CD4-positive, alpha-beta T cell treated with Interleukin-4 for 4 hours (primary cell): ENCODE data around the gene RAB4B.
"Not testable (repeated sequence)": the region's sequence is repeated elsewhere in the genome, so short reads cannot be mapped to it uniquely, and the experiment has no call there.

Experiments used
- DNase-seq: peaks from one replicate; pipeline ENCODE4 v3.0.0-alpha.2; 2020

The RAB4B gene

DNA sequence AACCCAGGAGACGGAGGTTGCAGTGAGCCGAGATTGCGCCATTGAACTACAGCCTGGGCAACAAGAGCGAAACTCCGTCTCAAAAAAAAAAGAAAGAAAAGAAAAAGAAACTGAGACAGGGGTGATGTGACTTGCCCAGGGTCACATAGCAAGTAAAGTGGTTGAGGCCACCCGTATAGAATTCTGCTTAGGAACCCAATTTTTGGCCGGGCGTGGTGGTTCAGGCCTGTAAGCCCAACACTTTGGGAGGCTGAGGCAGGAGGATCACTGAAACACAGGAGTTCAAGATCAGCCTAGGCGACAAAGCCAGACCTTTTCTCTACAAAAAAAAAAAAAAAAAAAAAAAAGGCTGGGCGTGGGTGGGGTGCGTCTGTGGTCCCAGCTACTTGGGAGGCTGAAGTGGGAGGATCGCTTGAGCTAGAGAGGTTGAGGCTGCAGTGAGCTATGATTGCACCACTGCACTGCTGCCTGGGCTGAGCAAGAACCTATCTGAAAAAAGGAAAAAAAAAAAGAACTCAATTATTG lies 25.7 kb upstream of the RAB4B start:
- peak; percentile 26 for DNase-seq

DNA sequence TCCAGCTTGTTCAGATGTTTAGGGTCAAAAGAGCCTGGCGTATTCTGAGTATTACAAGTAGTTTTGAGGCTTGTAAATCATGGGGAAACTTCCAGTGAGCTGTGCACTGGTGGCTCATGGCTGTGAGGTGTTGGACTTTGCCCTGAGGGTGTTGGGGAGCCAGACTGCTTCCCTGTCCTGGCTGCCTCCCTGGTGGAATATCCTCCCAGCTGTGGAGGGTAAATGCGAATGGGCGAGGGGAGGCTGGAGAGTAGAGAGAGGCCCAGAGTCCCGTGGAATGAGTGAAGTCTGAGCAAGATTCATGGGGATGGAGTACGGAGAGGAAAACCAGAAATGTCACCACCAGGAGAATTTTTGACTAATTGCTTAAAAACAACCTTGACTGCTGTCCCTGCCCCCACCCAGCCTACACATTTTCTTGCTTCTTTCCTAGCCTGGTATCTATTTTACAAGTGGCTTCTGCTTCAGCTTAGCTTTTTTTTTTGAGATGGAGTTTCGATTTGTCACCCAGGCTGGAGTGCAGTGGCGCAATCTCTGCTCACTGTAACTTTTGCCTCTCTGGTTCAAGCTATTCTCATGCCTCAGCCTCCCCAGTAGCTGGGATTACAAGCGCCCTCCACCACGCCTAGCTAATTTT lies 23.3 kb upstream of the RAB4B start:
- peak; percentile 31 for DNase-seq

DNA sequence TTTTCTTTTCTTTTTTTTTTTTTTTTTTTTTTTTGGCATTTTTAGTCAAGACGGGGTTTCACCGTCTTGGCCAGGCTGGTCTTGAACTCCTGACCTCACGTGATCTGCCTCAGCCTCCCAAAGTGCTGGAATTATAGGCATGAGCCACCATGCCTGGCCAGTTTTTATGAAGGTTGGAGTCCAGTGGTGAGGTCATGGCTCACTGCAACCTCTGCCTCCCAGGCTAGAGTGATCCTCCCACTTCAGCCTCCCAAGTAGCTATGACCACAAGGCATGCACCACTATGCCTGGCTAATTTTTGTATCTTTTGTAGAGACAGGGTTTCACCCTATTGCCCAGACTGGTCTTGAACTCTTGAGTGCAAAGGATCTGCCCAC lies 22.8 kb upstream of the RAB4B start:
- DNase-seq = no peak

DNA sequence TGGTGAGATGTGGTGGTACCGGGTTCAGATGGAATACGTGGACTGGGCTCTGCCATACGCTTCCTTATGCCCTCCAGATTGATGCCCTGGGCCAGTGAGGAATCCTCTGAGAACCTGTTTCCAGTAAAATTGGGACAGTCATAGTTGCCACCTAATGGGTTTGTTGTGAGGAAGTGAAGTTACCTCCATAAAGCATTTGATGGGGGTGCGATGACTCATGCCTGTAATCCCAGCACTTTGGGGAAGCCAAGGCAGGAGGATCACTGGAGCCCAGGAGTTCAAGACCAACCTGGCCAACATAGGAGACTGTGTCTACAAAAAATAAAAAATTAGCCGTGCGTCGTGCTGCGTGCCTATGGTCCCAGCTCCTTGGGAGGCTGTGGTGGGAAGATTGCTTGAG lies 22.3 kb upstream of the RAB4B start:
- DNase-seq = no peak

DNA sequence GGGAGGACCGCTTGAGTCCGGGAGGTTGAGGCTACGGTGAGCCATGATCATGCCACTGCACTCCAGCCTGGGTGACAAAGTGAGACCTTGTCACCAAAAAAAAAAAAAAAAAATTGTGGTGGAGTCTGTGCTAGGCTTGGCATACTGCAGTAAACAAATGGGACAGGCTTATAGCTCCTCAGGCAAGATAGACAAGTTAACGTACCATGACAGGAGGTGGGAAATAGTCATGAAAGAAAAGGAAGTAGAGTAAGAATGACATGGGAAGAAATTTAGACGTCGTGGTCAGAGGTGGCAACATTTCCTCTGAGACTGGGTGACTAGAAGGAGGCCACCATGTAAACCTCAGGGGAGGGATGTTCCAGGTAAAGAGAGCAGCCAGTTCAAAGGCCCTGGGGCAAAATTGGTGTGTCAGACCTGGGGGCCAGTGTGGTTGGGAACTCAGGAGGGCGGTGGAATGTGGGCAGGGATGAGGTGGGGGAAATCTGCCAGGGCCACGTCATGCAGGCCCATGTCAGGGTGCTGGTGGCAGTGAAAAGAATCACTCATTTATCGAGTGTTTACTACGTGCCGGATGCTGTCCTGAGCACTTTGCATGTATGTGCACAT lies 21.4 kb upstream of the RAB4B start:
- peak; percentile 48 for DNase-seq

DNA sequence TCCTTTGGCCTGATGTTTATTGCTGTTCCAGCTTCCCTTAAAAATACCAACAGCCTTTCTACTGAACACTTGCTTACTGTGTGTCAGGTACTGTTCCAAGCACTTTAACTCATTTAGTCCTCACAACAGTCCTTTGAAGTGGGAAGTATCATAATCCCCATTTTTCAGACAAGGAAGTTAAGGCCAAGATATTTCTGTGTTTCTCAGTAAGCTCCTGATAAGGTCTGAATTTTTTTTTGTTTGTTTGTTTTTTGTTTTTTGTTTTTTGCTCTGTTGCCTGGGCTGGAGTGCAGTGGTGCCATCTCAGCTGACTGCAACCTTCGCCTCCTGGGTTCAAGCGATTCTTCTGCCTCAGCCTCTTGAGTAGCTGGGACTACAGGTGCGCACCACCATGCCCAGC lies 19.6 kb upstream of the RAB4B start:
- no peak for DNase-seq

DNA sequence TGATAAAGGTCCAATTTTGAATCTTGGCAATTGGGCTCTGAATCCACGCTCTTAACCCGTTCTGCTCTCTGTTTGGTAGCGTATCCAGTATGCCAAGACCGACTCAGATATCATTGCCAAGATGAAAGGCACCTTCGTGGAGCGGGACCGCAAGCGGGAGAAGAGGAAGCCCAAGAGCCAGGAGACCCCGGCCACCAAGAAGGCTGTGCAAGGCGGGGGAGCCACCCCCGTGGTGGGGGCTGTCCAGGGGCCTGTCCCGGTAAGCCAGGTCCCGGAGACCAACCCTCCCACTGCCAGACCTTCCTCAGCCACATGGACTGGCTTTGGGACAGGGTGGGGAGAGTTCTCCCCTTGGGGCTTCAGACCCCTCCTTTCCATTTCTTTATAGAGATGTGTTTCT lies 18.7 kb upstream of the RAB4B start:
- DNase-seq = no peak

DNA sequence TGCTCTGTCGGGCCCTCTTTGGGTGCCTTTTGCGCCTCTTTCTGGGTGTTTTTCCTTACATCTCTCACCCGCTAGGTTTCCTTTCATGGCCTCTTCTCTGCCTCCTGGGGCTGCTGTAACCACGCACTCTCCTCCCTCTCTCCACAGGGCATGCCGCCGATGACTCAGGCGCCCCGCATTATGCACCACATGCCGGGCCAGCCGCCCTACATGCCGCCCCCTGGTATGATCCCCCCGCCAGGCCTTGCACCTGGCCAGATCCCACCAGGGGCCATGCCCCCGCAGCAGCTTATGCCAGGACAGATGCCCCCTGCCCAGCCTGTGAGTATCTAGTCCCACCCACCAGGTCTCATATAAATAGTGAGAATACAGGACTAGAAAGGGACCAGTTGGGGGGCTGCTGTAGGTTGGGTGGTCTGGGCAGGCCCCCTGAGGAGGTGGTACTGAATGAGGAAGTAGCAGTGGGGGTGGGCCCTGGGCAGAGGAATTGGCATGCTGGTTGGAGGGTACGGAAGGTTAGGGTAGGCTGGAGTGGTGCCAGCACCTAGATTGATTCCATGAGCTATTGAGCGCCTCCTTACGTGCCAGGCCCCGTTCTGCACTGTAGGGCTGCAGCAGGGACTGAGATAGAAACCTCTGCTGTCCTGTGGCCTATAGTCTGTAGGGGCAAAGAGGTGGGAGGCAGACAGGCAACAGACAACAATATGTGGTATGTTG lies 15.1 kb upstream of the RAB4B start:
- DNase-seq = no peak

DNA sequence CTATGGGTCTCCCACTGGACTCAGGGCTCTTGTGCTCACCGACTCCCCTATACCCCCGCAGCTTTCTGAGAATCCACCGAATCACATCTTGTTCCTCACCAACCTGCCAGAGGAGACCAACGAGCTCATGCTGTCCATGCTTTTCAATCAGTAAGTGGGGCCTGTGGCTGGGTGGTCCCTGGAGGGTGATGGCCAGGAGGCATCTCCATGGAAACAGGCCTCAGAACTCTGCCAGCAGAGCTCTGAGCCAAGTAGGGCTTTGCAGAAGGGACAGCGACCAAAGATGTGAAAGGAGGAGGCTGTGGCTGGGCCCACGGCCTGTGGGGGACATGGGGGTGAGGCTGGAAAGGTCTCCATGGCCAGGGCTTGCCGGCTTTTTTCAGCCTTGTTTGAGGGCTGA lies 14.5 kb upstream of the RAB4B start:
- no peak for DNase-seq

DNA sequence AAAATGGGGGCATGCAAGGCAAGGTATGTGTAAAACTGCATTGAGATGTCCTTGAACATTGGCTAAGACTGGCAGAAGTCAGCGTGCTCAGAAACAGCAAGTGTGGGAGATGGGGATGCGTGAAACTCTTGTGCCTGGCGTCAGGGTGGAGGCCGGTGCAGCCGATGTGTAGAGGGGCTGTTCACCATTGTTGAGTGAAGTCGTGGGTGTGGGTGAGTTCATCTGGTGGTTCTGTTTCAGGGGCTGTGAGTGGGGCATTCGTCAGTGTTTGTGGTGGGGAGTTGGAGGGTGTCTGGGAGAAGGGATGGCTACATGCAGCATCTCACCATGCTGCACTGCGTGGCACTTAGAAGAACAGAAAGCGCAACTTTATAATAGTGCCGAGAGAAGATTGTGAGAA lies 14.1 kb upstream of the RAB4B start:
- no peak for DNase-seq

DNA sequence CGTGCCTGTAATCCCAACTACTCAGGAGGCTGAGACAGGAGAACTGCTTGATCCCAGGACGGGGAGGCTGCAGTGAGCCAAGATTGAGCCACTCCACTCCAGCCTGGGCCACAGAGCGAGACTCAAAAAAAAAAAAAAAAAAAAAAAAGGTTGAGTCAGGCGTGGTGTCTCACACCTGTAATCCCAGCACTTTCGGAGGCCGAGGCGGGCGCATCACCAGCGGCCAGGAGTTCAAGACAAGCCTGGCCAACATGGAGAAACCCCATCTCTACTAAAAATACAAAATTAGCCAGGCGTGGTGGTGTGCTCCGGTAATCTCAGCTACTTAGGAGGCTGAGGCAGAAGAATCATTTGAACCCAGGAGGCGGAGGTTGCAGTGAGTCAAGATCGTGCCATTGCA lies 11.7 kb upstream of the RAB4B start:
- DNase-seq = not testable (repeated sequence)

DNA sequence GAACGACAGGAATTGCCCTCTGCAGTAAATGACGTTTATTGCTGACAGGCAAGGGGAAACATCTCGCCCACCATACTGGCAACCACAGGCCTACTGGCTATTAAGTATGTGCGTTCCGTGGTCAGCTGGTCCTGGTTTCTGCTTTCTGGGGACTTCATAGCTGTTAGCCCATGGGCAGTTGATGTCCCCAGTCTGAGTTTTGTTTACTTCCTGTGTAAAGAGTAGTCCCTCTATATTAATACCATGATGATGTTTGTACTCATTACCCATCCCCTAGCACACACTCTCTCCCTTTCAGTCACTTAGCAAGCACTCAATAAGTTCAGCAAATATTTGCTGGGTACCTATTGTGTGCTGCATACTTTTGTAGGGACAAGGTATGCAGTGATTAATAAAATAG lies 9.2 kb upstream of the RAB4B start:
- DNase-seq = no peak

DNA sequence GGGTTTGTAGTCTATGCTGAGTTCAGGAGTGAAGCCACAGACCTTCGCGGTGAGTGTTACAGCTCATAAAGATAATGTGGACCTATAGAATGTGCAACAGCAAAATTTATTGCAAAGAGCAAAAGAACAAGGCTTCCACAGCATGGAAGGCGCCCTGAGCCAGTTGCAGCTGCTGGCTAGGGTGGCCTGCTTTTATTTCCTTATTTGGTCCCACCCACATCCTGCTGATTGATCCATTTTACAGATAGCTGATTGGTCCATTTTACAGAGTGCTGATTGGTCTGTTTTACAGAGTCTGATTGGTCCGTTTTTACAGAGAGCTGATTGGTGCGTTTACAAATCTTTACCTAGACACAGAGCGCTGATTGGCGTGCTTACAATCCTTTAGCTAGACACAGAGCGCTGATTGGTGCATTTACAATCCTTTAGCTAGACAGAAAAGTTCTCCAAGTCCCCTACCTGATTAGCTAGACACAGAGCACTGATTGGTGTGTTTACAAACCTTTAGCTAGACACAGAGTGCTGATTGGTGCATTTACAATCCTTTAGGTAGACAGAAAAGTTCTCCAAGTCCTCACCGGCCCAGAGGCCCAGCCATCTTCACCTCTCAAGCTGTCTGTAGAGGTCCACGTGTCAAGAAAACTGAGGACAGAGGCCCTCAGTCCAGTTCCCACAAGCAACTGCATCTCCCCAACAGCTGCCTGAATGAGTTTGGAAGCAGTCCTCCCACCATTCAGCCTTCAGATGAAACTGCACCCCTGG lies 6.8 kb upstream of the RAB4B start:
- peak; percentile 27 for DNase-seq

DNA sequence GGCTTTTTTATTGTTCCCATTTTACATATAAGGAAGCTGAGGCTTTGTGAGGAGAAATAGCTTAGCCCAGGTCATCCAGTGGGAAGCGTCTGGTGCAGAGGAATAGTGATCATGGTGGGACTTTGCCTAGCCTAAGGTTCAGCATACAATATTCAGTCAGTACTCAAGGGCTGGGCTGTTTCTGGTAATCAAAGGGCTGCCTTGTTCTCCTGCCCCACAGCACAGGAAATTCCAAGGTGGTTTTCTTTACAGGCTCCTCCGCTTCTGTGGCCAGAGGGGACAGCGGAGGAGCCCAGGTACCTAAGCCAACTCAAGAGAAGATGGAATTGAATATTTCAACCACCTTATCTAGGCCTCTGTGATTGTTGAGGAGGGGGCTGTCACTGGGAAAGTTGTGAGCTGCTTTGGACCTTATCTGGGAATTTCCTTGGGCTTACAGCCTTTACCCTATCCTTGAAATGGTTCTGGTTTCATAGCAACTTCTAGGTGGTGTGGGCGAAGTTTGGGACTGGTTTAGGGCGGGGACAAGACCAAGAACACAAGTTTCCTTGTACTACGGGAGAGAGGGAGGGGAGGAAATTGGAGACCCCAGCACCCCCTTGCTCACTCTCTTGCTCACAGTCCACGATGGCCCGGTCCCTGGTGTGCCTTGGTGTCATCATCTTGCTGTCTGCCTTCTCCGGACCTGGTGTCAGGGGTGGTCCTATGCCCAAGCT lies 3.0 kb upstream of the RAB4B start, which contains the start of gene MIA:
Gene MIA (plus strand): TSS at position 606 of the 716 bp plus-strand sequence. CDS start 22 bp downstream, at position 628.
- DNase-seq = no peak

DNA sequence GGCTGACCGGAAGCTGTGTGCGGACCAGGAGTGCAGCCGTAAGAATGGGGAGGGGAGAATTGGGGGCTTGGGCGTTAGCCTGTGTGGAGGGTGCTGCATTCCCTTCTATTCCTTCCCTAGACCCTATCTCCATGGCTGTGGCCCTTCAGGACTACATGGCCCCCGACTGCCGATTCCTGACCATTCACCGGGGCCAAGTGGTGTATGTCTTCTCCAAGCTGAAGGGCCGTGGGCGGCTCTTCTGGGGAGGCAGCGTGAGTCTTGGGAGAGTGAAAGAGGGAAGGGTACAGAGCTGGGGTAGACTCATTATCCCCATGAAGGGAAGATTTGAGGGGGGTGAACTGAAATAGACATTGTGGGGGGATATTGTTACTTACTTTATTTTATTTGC lies 2.4 kb upstream of the RAB4B start:
- DNase-seq = no peak

DNA sequence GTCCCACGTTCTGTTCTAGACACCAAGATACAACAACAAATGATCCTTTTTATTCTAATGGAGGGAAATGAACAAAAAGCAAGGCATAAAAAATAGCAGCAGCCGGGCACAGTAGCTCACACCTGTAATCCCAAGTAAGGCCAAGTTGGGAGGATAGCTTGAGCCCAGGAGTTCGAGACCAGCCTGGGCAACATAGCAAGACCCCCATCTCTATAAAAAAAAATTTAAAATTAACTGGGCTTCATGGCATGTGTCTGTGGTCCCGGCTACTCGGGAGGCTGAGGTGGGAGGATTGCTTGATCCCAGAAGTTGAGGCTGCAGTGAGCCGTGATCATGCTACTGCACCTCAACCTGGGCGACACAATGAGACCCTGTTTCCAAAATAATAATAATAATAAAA lies 1.7 kb upstream of the RAB4B start:
- no peak for DNase-seq

DNA sequence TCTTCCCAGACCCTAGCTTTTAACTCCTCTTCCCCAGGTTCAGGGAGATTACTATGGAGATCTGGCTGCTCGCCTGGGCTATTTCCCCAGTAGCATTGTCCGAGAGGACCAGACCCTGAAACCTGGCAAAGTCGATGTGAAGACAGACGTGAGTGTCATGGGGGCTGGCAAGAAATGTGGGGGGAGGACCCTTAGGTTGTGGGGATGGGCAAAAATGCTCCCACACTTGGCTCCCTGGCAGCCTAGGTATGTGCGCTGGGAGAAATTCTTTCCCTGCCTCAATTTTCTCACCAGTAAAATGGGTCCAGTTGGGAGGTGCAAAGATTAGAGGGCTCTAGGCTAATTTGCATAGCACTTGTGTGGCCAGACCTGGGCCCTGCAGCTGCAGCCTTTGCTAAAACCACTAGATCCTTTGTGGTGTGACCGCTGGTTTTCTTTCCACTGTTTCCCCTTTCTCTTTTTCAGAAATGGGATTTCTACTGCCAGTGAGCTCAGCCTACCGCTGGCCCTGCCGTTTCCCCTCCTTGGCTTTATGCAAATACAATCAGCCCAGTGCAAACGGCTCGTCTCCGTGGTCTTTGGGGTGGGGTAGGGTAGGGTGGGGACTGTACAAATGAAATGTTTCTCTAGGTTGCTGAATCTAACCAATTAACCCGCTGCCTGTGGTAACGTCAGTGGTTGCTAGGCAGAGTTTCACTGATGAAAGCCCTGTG lies 959 bp upstream of the RAB4B start:
- peak; percentile 95 for DNase-seq

DNA sequence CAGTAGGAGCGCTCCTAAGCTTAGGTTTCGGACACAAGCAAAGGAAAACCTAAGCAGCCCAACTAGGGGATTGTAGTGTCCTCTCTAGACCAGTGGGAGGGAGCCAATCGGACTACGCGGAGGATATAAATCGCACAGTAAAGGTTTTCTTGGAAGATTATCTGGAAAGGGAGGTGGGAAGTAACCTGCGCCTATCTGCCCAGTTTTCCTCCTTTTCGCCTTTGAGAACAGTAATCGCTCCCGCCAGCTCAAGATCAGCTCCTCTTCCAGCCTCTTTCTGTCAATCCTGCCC lies 456 bp upstream of the RAB4B start:
- DNase-seq = no peak

DNA sequence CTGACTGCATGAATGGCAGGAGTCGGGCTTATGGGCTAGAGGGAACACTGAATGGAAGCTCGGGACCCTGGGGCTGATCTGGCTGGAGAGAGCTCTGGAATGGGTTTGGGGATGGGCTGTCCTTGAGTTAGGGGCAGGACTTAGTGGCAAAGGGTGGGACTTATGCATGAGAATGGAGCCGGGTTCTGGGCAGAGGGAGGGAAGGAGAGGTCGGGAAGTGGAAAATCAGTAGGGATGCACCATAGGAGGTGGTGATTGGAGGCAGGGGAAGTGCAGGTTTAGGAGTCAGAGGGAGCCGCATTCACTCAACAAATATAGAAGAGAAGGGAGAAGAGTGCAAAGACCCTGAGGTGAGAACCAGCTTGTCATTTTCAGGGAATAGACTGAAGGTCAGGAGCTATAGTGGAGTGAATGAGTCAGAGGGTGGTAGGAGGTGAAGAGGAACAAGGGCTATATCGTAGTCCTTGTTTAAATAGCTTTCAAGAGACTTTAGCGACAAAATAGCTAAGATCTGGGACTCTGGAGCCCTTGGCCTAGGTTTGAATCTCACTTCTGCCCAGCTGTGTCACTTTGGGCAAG lies 748 bp downstream of the RAB4B start:
- DNase-seq = no peak

DNA sequence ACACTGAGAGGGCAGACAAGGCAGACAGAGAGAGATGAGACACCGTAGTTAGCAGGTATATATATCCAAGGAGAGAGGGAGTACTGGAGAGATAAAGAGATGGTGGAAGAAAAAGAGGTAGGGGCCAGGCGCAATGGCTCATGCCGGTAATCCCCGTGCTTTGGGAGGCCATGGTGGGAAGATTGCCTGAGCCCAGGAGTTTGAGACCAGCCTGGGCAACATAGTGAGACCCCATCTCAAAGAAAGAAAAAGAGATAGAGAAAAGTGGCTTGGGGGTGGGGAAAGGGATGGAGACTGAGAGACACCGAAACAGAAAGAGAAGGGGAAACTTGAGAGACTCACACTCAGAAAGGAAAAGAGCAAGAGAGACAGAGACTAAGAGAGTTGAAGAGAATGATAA lies 2.5 kb downstream of the RAB4B start:
- DNase-seq = no peak

DNA sequence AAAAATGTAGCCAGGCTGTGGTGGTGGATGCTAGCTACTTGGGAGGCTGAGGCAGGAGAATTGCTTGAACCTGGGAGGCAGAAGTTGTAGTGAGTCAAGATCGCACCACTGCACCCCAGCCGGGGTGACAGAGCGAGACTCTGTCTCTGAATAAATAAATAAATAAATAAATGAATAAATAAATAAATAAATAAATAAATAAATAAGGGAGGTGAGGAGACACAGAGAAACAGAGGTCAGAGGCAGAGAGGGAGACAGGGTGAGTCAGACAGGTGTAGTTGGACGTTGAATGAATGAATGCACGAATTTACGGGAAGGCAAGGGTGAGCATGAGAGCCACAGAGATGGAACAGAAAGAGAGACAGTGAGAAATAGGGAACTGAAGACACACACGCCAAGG lies 3.1 kb downstream of the RAB4B start:
- no peak for DNase-seq

DNA sequence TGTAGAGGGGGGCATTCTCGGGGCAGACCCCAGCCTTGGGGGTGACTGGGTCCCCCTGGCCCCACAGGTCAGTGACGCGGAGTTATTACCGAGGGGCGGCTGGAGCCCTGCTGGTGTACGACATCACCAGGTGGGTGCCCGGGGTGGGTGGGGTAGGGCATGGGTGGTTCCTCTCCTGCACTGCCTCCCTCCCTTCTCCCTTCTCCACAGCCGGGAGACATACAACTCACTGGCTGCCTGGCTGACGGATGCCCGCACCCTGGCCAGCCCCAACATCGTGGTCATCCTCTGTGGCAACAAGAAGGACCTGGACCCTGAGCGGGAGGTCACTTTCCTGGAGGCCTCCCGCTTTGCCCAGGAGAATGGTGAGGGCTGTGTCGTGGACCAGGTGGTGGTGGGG lies 5.7 kb downstream of the RAB4B start:
- no peak for DNase-seq
